HepG2 (cell line): ENCODE results near the gene MYORG.

Experiments used
- HNRNPK ChIP-seq: fragments of 200-400 bp; formaldehyde crosslinking; IDR thresholded peaks from 2 replicates; pipeline ENCODE4 v1.6.1; 2018; ENCODE audit warnings: low read length, low read depth, moderate library complexity, mild to moderate bottlenecking; ENCODE audit not compliant: poor library complexity, severe bottlenecking
- MXI1 ChIP-seq: IDR thresholded peaks from 3 replicates; pipeline ENCODE4 v1.6.1; 2012; ENCODE audit warnings: low read depth, low read length, inconsistent platforms, borderline replicate concordance
- POLR2A ChIP-seq, 2 experiments: IDR thresholded peaks; 2 replicates each; pipeline ENCODE4 v1.6.1; 2011; ENCODE audit warnings: low read depth in 2 of 2, low read length in 2 of 2, mild to moderate bottlenecking in 1 of 2, moderate library complexity in 1 of 2; ENCODE audit not compliant: insufficient read depth in 1 of 2
- POLR2AphosphoS5 ChIP-seq: IDR thresholded peaks from 2 replicates; pipeline ENCODE4 v1.6.1; 2012; ENCODE audit warnings: low read depth, low read length
- TF ChIP-seq, protein P1 (sequence below): sonication (generic); formaldehyde crosslinking; IDR thresholded peaks from 2 replicates; pipeline ENCODE4 v1.5.0; 2020; ENCODE audit warnings: mild to moderate bottlenecking, missing genetic modification reagents, moderate library complexity
- TF ChIP-seq, protein P2 (sequence below): sonication (generic); formaldehyde crosslinking; conservative IDR thresholded peaks from 2 replicates; pipeline ENCODE4 v1.4.0; 2020; ENCODE audit warnings: missing genetic modification reagents
- TF ChIP-seq, protein P3 (sequence below): sonication (generic); formaldehyde crosslinking; IDR thresholded peaks from 2 replicates; pipeline ENCODE4 v1.4.0; 2020; ENCODE audit warnings: missing genetic modification reagents, borderline replicate concordance
- TF ChIP-seq, protein P4 (sequence below): IDR thresholded peaks from 2 replicates; pipeline ENCODE4 v1.6.1; 2016; ENCODE audit warnings: missing compliant biosample characterization, missing genetic modification reagents, borderline replicate concordance

DNA sequence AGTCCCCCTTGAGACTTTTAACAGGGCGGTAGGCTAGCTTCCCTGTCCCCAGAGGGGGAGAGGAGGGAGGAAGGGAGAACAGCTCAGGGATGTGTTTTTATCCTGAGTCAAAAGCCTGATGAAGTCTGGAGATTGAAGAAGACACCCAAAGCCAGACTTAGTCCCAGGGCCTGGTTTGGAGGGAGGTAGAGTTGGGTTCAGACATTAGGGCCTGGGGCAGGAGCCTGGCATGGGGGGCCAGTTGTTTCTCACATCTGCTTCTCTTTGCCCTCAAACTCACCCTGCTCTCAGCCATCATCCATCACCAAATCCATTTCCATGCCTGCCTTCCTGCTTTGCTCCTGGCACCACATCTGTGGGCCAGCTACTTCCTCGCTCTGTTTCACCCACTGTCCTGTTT lies 2.9 kb downstream of the MYORG start:
- TF ChIP-seq POLR2A (IDR thresholded peaks at IDR 0.05; ENCODE audit: insufficient read depth in 1 of 2, low read depth in 2 of 2, low read length in 2 of 2) (no peak), HNRNPK (no peak), MXI1 (no peak), POLR2AphosphoS5 (no peak)
- TF ChIP-seq, protein P1, sequence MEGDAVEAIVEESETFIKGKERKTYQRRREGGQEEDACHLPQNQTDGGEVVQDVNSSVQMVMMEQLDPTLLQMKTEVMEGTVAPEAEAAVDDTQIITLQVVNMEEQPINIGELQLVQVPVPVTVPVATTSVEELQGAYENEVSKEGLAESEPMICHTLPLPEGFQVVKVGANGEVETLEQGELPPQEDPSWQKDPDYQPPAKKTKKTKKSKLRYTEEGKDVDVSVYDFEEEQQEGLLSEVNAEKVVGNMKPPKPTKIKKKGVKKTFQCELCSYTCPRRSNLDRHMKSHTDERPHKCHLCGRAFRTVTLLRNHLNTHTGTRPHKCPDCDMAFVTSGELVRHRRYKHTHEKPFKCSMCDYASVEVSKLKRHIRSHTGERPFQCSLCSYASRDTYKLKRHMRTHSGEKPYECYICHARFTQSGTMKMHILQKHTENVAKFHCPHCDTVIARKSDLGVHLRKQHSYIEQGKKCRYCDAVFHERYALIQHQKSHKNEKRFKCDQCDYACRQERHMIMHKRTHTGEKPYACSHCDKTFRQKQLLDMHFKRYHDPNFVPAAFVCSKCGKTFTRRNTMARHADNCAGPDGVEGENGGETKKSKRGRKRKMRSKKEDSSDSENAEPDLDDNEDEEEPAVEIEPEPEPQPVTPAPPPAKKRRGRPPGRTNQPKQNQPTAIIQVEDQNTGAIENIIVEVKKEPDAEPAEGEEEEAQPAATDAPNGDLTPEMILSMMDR = no peak
- TF ChIP-seq, protein P2, sequence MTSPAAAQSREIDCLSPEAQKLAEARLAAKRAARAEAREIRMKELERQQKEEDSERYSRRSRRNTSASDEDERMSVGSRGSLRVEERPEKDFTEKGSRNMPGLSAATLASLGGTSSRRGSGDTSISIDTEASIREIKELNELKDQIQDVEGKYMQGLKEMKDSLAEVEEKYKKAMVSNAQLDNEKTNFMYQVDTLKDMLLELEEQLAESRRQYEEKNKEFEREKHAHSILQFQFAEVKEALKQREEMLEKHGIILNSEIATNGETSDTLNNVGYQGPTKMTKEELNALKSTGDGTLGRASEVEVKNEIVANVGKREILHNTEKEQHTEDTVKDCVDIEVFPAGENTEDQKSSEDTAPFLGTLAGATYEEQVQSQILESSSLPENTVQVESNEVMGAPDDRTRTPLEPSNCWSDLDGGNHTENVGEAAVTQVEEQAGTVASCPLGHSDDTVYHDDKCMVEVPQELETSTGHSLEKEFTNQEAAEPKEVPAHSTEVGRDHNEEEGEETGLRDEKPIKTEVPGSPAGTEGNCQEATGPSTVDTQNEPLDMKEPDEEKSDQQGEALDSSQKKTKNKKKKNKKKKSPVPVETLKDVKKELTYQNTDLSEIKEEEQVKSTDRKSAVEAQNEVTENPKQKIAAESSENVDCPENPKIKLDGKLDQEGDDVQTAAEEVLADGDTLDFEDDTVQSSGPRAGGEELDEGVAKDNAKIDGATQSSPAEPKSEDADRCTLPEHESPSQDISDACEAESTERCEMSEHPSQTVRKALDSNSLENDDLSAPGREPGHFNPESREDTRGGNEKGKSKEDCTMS (CRISPR knock-in tag) = no peak
- TF ChIP-seq, protein P3, sequence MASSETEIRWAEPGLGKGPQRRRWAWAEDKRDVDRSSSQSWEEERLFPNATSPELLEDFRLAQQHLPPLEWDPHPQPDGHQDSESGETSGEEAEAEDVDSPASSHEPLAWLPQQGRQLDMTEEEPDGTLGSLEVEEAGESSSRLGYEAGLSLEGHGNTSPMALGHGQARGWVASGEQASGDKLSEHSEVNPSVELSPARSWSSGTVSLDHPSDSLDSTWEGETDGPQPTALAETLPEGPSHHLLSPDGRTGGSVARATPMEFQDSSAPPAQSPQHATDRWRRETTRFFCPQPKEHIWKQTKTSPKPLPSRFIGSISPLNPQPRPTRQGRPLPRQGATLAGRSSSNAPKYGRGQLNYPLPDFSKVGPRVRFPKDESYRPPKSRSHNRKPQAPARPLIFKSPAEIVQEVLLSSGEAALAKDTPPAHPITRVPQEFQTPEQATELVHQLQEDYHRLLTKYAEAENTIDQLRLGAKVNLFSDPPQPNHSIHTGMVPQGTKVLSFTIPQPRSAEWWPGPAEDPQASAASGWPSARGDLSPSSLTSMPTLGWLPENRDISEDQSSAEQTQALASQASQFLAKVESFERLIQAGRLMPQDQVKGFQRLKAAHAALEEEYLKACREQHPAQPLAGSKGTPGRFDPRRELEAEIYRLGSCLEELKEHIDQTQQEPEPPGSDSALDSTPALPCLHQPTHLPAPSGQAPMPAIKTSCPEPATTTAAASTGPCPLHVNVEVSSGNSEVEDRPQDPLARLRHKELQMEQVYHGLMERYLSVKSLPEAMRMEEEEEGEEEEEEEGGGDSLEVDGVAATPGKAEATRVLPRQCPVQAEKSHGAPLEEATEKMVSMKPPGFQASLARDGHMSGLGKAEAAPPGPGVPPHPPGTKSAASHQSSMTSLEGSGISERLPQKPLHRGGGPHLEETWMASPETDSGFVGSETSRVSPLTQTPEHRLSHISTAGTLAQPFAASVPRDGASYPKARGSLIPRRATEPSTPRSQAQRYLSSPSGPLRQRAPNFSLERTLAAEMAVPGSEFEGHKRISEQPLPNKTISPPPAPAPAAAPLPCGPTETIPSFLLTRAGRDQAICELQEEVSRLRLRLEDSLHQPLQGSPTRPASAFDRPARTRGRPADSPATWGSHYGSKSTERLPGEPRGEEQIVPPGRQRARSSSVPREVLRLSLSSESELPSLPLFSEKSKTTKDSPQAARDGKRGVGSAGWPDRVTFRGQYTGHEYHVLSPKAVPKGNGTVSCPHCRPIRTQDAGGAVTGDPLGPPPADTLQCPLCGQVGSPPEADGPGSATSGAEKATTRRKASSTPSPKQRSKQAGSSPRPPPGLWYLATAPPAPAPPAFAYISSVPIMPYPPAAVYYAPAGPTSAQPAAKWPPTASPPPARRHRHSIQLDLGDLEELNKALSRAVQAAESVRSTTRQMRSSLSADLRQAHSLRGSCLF (CRISPR knock-in tag) = no peak
- TF ChIP-seq, protein P4, sequence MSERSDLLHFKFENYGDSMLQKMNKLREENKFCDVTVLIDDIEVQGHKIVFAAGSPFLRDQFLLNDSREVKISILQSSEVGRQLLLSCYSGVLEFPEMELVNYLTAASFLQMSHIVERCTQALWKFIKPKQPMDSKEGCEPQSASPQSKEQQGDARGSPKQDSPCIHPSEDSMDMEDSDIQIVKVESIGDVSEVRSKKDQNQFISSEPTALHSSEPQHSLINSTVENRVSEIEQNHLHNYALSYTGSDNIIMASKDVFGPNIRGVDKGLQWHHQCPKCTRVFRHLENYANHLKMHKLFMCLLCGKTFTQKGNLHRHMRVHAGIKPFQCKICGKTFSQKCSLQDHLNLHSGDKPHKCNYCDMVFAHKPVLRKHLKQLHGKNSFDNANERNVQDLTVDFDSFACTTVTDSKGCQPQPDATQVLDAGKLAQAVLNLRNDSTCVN (CRISPR knock-in tag) = no peak
